ENCODE data around the gene GRID2. TPM values are rescaled to one million over a fixed set of nuclear protein-coding genes. Genes with fewer than 3 reads are reported as not detected.

Gene GRID2
- total and polyA plus RNA-seq, 9 of the 15 experiments (the other 6 are each of a cell fraction or from before 2014, with no cell fraction given) = 0.04 TPM; not detected in 7

DNA sequence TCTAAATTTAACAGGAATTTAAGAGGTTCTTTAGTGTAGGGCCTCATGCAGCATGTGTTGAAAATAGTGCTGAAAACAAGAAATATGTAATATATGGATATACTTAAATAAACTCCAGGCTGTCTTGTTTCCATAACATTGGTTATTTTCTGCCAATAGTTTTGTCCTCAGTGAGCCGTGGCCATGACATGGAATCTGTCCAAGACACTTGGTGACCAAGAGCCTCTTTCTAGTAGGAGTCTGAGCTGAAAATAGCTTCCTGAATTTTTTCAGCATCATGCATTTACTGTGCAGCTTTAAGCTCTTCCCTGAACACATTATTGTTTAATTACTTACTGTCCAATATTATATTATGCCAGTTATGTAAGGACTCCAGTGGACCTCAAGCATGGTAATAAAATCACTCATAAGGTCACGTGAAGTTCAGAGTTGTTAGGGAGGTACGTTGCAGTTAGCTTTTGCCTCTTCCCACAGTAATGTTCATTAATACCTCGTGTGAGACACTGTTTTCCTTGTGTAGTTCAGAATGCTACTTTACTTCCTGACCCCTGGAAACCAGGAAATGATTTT, 488.2 kb downstream of the GRID2 start:
- ATAC-seq (no peak), DNase-seq (ENCODE audit: extremely low read depth in 1 of 4, low spot score in 3 of 4) (no peak), FAIRE-seq (no peak)
- Histone ChIP-seq H3K27ac (ENCODE audit: extremely low read depth, low read depth, low read length) (no peak overlapping the region), H3K9me1 (ENCODE audit: control insufficient read depth, insufficient read depth, low read length) (no peaks in the 10 kb centered on the region), H4K20me1 (replicated peaks; ENCODE audit: control insufficient read depth, insufficient read depth, low read length) (no peaks in the 10 kb centered on the region), H3K4me3 (no peak overlapping the region), H3K79me2 (ENCODE audit: control insufficient read depth, insufficient read depth, low read length) (no peaks in the 10 kb centered on the region), H3K36me3 (ENCODE audit: control insufficient read depth, insufficient read depth, low read length) (no peaks in the 10 kb centered on the region), H2AFZ (ENCODE audit: low read depth, low read length) (no peak overlapping the region), H3K9me3 (replicated peaks; ENCODE audit: control insufficient read depth, insufficient read depth, low read depth, low read length) (0 out of 2 replicates have a peak, but pooled peaks cover 2% of the 10 kb centered on the region), H3K27me3 (ENCODE audit: control insufficient read depth in 2 of 2, insufficient read depth in 2 of 2, low read length in 2 of 2) (no peaks in the 10 kb centered on the region), H3K4me1 (replicated peaks in 1 of 2; ENCODE audit: control insufficient read depth in 2 of 2, insufficient read depth in 2 of 2, low read length in 2 of 2) (no peaks in the 10 kb centered on the region), H3K4me2 (ENCODE audit: insufficient read depth, low read length) (no peak overlapping the region), H3K9ac (ENCODE audit: insufficient read depth in 1 of 2, low read depth in 2 of 2, low read length in 2 of 2) (no peak overlapping the region)
- 3% methylated on average over 4 of the region's 4 CpGs for WGBS (ENCODE audit: insufficient coverage, low coverage, missing lambda C conversion rate)
- TF ChIP-seq TRIM25 (IDR thresholded peaks at IDR 0.05; ENCODE audit: borderline replicate concordance) (no peak), ZNF224 (CRISPR knock-in tag; IDR thresholded peaks at IDR 0.05) (no peak), PML (IDR thresholded peaks at IDR 0.05; ENCODE audit: low read length) (no peak)
- TF ChIP-seq, protein P1, sequence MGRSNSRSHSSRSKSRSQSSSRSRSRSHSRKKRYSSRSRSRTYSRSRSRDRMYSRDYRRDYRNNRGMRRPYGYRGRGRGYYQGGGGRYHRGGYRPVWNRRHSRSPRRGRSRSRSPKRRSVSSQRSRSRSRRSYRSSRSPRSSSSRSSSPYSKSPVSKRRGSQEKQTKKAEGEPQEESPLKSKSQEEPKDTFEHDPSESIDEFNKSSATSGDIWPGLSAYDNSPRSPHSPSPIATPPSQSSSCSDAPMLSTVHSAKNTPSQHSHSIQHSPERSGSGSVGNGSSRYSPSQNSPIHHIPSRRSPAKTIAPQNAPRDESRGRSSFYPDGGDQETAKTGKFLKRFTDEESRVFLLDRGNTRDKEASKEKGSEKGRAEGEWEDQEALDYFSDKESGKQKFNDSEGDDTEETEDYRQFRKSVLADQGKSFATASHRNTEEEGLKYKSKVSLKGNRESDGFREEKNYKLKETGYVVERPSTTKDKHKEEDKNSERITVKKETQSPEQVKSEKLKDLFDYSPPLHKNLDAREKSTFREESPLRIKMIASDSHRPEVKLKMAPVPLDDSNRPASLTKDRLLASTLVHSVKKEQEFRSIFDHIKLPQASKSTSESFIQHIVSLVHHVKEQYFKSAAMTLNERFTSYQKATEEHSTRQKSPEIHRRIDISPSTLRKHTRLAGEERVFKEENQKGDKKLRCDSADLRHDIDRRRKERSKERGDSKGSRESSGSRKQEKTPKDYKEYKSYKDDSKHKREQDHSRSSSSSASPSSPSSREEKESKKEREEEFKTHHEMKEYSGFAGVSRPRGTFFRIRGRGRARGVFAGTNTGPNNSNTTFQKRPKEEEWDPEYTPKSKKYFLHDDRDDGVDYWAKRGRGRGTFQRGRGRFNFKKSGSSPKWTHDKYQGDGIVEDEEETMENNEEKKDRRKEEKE (IDR thresholded peaks at IDR 0.05; ENCODE audit: borderline replicate concordance in 1 of 2, control insufficient read depth in 1 of 2, low read depth in 2 of 2, low read length in 1 of 2) = no peak
- in situ Hi-C loops (cut with MboI) = no loop called here
- ChIA-PET POLR2A (no interaction called here), CTCF (ENCODE audit: low intra/inter-chr PET ratio) (no interaction called here)
- BruUV-seq (replicated peaks) = no TSS peak
- intact Hi-C loops (cut with micrococcal nuclease) = no loop called here
